ENCODE results near the gene PPIP5K1.

DNA sequence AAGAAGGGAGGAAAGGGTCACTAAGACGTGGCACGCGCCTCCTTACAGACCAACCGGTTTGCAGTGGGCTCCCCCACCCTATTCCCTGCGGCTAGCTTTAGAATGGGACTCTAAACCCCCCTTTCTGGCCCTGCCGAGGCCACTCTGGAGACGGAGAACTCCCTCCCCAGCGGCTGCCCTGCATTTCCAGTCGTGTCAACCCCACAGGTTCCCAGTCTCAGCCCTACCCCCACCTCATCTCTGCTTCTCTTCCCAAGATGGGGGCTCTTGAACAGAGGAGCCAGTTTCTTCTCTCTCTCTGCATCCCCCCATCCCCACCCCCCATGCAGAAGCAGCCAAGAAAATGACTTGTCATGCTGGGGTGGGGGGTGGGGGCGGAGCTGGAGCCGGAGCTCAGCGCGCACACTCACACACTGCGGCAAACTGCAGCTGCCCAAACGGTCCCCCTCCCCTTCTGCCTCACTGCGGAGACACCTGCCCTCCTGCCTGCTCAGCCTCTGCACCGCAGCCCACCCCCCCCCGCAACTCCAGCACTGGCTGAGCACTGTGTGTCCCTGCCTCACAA, 71.7 kb downstream of the PPIP5K1 start:
- TF ChIP-seq, protein P1, sequence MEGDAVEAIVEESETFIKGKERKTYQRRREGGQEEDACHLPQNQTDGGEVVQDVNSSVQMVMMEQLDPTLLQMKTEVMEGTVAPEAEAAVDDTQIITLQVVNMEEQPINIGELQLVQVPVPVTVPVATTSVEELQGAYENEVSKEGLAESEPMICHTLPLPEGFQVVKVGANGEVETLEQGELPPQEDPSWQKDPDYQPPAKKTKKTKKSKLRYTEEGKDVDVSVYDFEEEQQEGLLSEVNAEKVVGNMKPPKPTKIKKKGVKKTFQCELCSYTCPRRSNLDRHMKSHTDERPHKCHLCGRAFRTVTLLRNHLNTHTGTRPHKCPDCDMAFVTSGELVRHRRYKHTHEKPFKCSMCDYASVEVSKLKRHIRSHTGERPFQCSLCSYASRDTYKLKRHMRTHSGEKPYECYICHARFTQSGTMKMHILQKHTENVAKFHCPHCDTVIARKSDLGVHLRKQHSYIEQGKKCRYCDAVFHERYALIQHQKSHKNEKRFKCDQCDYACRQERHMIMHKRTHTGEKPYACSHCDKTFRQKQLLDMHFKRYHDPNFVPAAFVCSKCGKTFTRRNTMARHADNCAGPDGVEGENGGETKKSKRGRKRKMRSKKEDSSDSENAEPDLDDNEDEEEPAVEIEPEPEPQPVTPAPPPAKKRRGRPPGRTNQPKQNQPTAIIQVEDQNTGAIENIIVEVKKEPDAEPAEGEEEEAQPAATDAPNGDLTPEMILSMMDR (IDR thresholded peaks at IDR 0.05) = no peak
- no peak for TF ChIP-seq POLR2A (IDR thresholded peaks at IDR 0.05)

Measured in heart left ventricle (tissue), 13 donors.